Measurements from ENCODE around the gene PDE3B.

PDE3B gene

GRCh38 chr11:14642873-14643696, 519 bp upstream of the PDE3B start:
- no peak for DNase-seq (ENCODE audit: low read depth in 1 of 2, low spot score in 1 of 2)
- TF ChIP-seq REST (IDR thresholded peaks at IDR 0.05; ENCODE audit: insufficient replicate concordance, low read depth) (no peak), POLR2AphosphoS5 (IDR thresholded peaks at IDR 0.05; ENCODE audit: low read depth) (no peak), GABPA (IDR thresholded peaks at IDR 0.05; ENCODE audit: low read depth) (no peak), SPI1 (IDR thresholded peaks at IDR 0.05; ENCODE audit: borderline replicate concordance, low read depth) (no peak), CTCF (IDR thresholded peaks at IDR 0.05; ENCODE audit: insufficient read depth, low read length) (no peak)
- Histone ChIP-seq H3K27me3 (ENCODE audit: insufficient read depth, poor library complexity, severe bottlenecking) (no peaks in the 10 kb centered on the region), H3K27ac (replicated peaks) (peak overlapping the region; percentile 92), H3K4me3 (replicated peaks; ENCODE audit: insufficient read depth, low read length) (peak overlapping the region; percentile 76)

GRCh38 chr11:14644226-14645014, 816 bp downstream of the PDE3B start:
- peak overlapping the region; percentile 92 for H3K27ac ChIP-seq (replicated peaks)
- no peak for TF ChIP-seq SPI1 (IDR thresholded peaks at IDR 0.05; ENCODE audit: borderline replicate concordance, low read depth)
- no peak for TF ChIP-seq GABPA (IDR thresholded peaks at IDR 0.05; ENCODE audit: low read depth)
- TF ChIP-seq CTCF (IDR thresholded peaks at IDR 0.05; ENCODE audit: insufficient read depth, low read length): no peak
- no peak for TF ChIP-seq POLR2AphosphoS5 (IDR thresholded peaks at IDR 0.05; ENCODE audit: low read depth)
- peak; percentile 18 for TF ChIP-seq REST (IDR thresholded peaks at IDR 0.05; ENCODE audit: insufficient replicate concordance, low read depth)
- peak overlapping the region; percentile 76 for H3K4me3 ChIP-seq (replicated peaks; ENCODE audit: insufficient read depth, low read length)
- DNase-seq (ENCODE audit: low read depth in 1 of 2, low spot score in 1 of 2): peak in 1 of 2 experiments; percentile 48
- no peaks in the 10 kb centered on the region for H3K27me3 ChIP-seq (ENCODE audit: insufficient read depth, poor library complexity, severe bottlenecking)

- TF ChIP-seq POLR2AphosphoS5 (IDR thresholded peaks at IDR 0.05; ENCODE audit: low read depth): no peak
- no peak for TF ChIP-seq GABPA (IDR thresholded peaks at IDR 0.05; ENCODE audit: low read depth)
- no peak for TF ChIP-seq CTCF (IDR thresholded peaks at IDR 0.05; ENCODE audit: insufficient read depth, low read length)
- TF ChIP-seq REST (IDR thresholded peaks at IDR 0.05; ENCODE audit: insufficient replicate concordance, low read depth): no peak
- TF ChIP-seq SPI1 (IDR thresholded peaks at IDR 0.05; ENCODE audit: borderline replicate concordance, low read depth): no peak
- Histone ChIP-seq H3K27ac (replicated peaks) (peak overlapping the region; percentile 92), H3K4me3 (replicated peaks; ENCODE audit: insufficient read depth, low read length) (peak overlapping the region; percentile 76), H3K27me3 (ENCODE audit: insufficient read depth, poor library complexity, severe bottlenecking) (no peaks in the 10 kb centered on the region)
- no peak for DNase-seq (ENCODE audit: low read depth in 1 of 2, low spot score in 1 of 2)
Measured at GRCh38 chr11:14645015-14645912, 1.7 kb downstream of the PDE3B start.

Measured in HL-60 (cell line).